D721Med (cell line): ENCODE data around the gene MRPL1.
"Not testable (repeated sequence)": the region's sequence is repeated elsewhere in the genome, so short reads cannot be mapped to it uniquely, and the experiment has no call there.

Source experiments
- DNase-seq: peaks from one replicate; pipeline ENCODE4 v3.0.0; 2011; ENCODE audit warnings: low spot score; ENCODE audit not compliant: insufficient read length
- FAIRE-seq: peaks from 2 replicates; lab custom pipeline; 2011; peaks lifted over from hg19 to GRCh38; lab: Jason Lieb, UNC
- TF ChIP-seq, protein P1 (sequence below): IDR thresholded peaks from 2 replicates; pipeline ENCODE4 v1.5.1; 2012; ENCODE audit warnings: mild to moderate bottlenecking, control low read depth; ENCODE audit not compliant: insufficient read depth; ENCODE audit errors: missing control alignments

MRPL1 gene

GRCh38 chr4:77927991-77928925 is 65.6 kb downstream of the MRPL1 start:
- no peak for FAIRE-seq
- TF ChIP-seq, protein P1, sequence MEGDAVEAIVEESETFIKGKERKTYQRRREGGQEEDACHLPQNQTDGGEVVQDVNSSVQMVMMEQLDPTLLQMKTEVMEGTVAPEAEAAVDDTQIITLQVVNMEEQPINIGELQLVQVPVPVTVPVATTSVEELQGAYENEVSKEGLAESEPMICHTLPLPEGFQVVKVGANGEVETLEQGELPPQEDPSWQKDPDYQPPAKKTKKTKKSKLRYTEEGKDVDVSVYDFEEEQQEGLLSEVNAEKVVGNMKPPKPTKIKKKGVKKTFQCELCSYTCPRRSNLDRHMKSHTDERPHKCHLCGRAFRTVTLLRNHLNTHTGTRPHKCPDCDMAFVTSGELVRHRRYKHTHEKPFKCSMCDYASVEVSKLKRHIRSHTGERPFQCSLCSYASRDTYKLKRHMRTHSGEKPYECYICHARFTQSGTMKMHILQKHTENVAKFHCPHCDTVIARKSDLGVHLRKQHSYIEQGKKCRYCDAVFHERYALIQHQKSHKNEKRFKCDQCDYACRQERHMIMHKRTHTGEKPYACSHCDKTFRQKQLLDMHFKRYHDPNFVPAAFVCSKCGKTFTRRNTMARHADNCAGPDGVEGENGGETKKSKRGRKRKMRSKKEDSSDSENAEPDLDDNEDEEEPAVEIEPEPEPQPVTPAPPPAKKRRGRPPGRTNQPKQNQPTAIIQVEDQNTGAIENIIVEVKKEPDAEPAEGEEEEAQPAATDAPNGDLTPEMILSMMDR = no peak
- DNase-seq = no peak

DNA sequence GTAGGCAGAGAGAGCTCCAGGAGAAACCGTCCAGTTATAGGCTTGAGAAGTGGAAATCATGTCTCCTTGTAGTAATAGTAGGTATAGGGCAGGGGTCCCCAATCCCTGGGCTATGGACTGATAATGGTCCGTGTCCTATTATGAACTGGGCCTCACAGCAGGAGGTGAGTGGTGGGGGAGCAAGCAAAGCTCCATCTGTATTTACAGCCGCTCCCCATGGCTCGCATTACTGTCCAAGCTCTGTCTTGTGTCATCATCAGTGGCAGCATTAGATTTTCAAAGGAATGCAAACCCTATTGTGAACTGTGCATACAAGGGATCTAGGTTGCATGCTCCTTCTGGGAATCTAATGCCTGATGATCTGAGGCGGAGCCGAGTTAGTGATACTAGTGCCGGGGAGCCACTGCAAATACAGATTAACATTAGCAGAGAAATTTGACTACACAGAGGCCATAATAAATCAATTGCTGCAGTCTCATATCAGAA is 67.6 kb downstream of the MRPL1 start:
- DNase-seq (no peak), FAIRE-seq (no peak)
- TF ChIP-seq, protein P1 = no peak

DNA sequence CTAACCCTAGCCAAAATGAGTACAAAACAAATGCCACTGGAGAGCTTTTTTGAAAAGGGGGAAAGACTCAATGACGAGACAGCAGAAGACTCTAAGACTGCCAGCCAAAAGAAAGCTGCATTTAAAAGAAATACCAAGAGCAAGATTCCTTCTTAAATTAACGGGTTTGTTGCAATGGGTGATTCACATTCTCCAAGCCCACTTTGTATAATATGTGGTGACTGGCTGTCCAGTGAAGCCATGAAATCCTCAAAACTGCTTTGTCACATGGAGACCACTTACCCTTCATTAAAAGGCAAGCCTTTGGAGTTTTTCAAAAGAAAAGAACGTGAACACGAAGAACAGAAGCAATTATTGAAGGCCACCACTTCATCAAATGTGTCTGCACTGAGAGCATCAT is 68.2 kb downstream of the MRPL1 start:
- TF ChIP-seq, protein P1 = no peak
- DNase-seq (no peak), FAIRE-seq (no peak)

- TF ChIP-seq, protein P1 = no peak
- DNase-seq = no peak
- no peak for FAIRE-seq
These were observed 69.0 kb downstream of the MRPL1 start for GRCh38 chr4:77931452-77932135.

GRCh38 chr4:77938560-77938959 is 75.9 kb downstream of the MRPL1 start:
- FAIRE-seq (no peak), DNase-seq (no peak)
- TF ChIP-seq, protein P1 = no peak

- DNase-seq, FAIRE-seq: not testable (repeated sequence)
These were observed 83.3 kb downstream of the MRPL1 start for GRCh38 chr4:77945929-77946328.

DNA sequence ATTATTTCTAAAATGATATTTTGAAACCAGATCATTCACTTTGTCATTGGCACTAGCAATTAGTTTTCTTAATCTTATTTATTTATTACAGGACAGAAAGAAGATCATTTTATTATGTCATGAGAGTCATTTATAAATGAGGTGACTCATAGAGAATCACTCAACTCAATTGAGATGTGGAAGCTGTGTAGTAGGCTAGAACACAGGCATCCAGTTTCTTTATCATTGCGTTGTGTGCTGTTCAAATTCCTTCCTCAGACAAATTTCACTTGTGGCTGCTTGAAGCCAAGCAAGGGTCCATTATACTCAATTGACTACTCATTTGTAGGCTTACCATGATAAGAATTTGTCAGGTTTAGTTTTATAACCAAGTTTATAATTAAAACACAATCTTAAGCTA is 87.6 kb downstream of the MRPL1 start:
- DNase-seq (no peak), FAIRE-seq (no peak)
- TF ChIP-seq, protein P1 = no peak
